CD4-positive, alpha-beta memory T cell (primary cell): Measurements from ENCODE around the gene ICAM2. TPM values are rescaled to one million over a fixed set of nuclear protein-coding genes. Genes with fewer than 3 reads are reported as not detected.

Experiments used
- CTCF ChIA-PET: fragments of 350-600 bp; sonication (Branson Sonifier 250); formaldehyde crosslinking; loops from one replicate; lab custom pipeline; 2021; ENCODE audit warnings: inconsistent platforms; ENCODE audit not compliant: partially characterized antibody; lab: Charles Lee
- POLR2A ChIA-PET: fragments of 350-600 bp; sonication (Branson Sonifier 250); formaldehyde crosslinking; loops from one replicate; lab custom pipeline; 2021; ENCODE audit not compliant: partially characterized antibody; lab: Charles Lee
- DNase-seq, 5 donors: peaks; one replicate each; pipeline versions ENCODE4 v3.0.0 to v3.0.0-alpha.2; 2020 to 2022; ENCODE audit warnings: mixed read lengths in 1 of 5
- H3K27ac ChIP-seq: one replicate; pipeline ENCODE4 v1.7.0; 2013; ENCODE audit warnings: low read depth, low read length
- H3K27me3 ChIP-seq: 2 replicates; pipeline ENCODE4 v1.7.0; 2013; ENCODE audit warnings: mild to moderate bottlenecking, low read length, moderate library complexity; ENCODE audit not compliant: insufficient read depth
- H3K36me3 ChIP-seq: 2 replicates; pipeline ENCODE4 v1.7.0; 2013; ENCODE audit warnings: mild to moderate bottlenecking, low read length, moderate library complexity; ENCODE audit not compliant: insufficient read depth
- H3K4me1 ChIP-seq: 2 replicates; pipeline ENCODE4 v1.7.0; 2013; ENCODE audit warnings: mild to moderate bottlenecking, low read length, moderate library complexity; ENCODE audit not compliant: insufficient read depth
- H3K4me3 ChIP-seq, 2 donors: one replicate each; pipeline ENCODE4 v1.7.0; 2013; ENCODE audit warnings: low read length in 2 of 2, mild to moderate bottlenecking in 1 of 2
- H3K9me3 ChIP-seq, 2 donors: one replicate each; pipeline ENCODE4 v1.7.0; 2013; ENCODE audit warnings: low read length in 2 of 2, control low read depth in 1 of 2; ENCODE audit not compliant: control insufficient read depth in 1 of 2
- H3K27ac Mint-ChIP-seq, 7 donors: one replicate each; pipeline ENCODE4 v1.8.0; 2020 to 2021; ENCODE audit warnings: mixed read lengths in 7 of 7, mild to moderate bottlenecking in 6 of 7, inconsistent platforms in 3 of 7, moderate library complexity in 3 of 7
- H3K27me3 Mint-ChIP-seq, 2 donors: one replicate each; pipeline ENCODE4 v1.8.0; 2020 to 2021; ENCODE audit warnings: mixed read lengths in 2 of 2
- H3K36me3 Mint-ChIP-seq, 2 donors: one replicate each; pipeline ENCODE4 v1.8.0; 2020 to 2021; ENCODE audit warnings: mixed read lengths in 2 of 2, inconsistent platforms in 1 of 2, mild to moderate bottlenecking in 1 of 2
- H3K4me1 Mint-ChIP-seq, 4 donors: one replicate each; pipeline ENCODE4 v1.8.0; 2020 to 2021; ENCODE audit warnings: mixed read lengths in 4 of 4, mild to moderate bottlenecking in 1 of 4
- H3K4me3 Mint-ChIP-seq, 8 donors: one replicate each; pipeline ENCODE4 v1.8.0; 2020 to 2021; ENCODE audit warnings: mixed read lengths in 8 of 8, mild to moderate bottlenecking in 7 of 8, moderate library complexity in 6 of 8, inconsistent platforms in 3 of 8
- H3K9me3 Mint-ChIP-seq, 8 donors: one replicate each; pipeline ENCODE4 v1.8.0; 2020 to 2021; ENCODE audit warnings: mixed read lengths in 8 of 8, mild to moderate bottlenecking in 5 of 8, inconsistent platforms in 3 of 8, moderate library complexity in 1 of 8
- intact Hi-C: fragments of 100-400 bp; cut with micrococcal nuclease; formaldehyde crosslinking; loops from one replicate; pipeline ENCODE4 v1.15.1; 2023
- polyA plus RNA-seq, 2 donors: library from polyadenylated mRNA; unstranded; fragments of 300-500 nt; fragmentation: Illumina TruSeq; gene quantifications; one replicate each; pipeline ENCODE4 v1.2.3, GENCODE V29; 2021
- total RNA-seq, 2 experiments: library from RNA; stranded (reverse); gene quantifications; one replicate each; pipeline ENCODE4 v1.2.3, GENCODE V29; 2021

Gene ICAM2
- total and polyA plus RNA-seq, 4 experiments from 2014 or later: 150 to 591 (median 285) TPM

DNA sequence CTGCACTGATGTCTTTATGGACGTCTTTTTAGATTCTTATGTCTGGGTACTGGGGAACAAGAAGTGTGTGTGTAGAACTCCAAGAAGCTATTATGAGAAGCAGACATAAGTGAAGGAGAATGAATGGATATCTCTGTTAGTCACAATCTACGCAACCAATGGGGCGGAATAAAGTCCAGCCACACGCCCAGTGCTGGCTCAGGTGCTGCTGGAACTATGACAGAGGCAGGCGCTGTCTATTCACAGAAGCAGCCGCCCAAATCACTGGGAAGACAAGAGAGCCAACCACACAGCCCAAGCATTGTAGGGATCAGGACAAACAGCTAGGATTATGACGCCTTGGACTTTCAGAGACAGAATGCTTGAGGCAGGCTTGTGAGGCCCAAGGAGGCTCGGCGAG is 43.9 kb upstream of the ICAM2 start:
- no peak overlapping the region for H3K4me3 ChIP-seq
- Mint-ChIP-seq H3K9me3 (peaks cover 0 to 15% (median 11%) of the 10 kb centered on the region in 8 donors), H3K27me3 (no peaks in the 10 kb centered on the region), H3K4me1 (peaks cover 48 to 95% (median 74%) of the 10 kb centered on the region in 4 donors), H3K4me3 (peak overlapping the region; percentile 67 to 92 (median 88)), H3K36me3 (peaks cover 86 to 91% of the 10 kb centered on the region in 2 donors), H3K27ac (peak overlapping the region; percentile 7 to 97 (median 93))
- no peak for DNase-seq
- H3K9me3 ChIP-seq: peaks cover 0 to 3% of the 10 kb centered on the region in 2 donors
- peak overlapping the region; percentile 41 for H3K27ac ChIP-seq
- H3K36me3 ChIP-seq: peaks cover 58% of the 10 kb centered on the region
- H3K27me3 ChIP-seq: no peaks in the 10 kb centered on the region
- CTCF ChIA-PET: interaction anchor here (0.6 to 10.1 kb wide), 19 partner anchors 11 to 153 kb away, joined by 3 to 153 read pairs (median 5); partner anchors contain the start of genes CSHL1, ERN1, GH1 and ICAM2
- POLR2A ChIA-PET: interaction anchor here (0.9 to 3.2 kb wide), 10 partner anchors 10 to 81 kb away, joined by 3 to 22 read pairs (median 6); partner anchors contain the start of gene ERN1
- peaks cover 89% of the 10 kb centered on the region for H3K4me1 ChIP-seq
- intact Hi-C loops: no loop called here

DNA sequence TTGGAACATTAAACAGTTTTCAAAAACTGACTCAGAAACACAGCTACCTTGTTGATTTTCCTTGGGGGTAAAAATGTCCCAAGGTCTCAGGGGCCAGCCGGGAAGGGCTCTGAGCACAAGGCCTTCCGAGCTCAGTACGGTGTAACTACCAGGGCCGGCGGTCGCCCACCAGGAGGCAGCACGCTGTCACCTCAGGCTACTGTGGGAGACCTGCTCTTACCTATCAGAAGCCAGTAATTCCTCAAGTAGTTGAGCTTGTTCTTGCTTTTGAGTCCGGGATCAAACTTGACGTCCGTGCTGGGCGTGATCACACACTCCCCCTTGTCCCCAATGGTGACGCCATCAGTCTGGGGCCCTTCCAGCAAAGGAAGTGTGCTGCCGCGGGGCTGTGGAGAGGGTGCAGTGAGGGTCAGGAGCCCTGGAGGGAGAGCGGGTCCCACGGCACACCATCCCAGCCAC is 43.4 kb upstream of the ICAM2 start:
- H3K27ac Mint-ChIP-seq: peak overlapping the region; percentile 7 to 97 (median 92)
- CTCF ChIA-PET: interaction anchor here (0.6 to 10.1 kb wide), 23 partner anchors 11 to 153 kb away, joined by 3 to 153 read pairs (median 4); partner anchors contain the start of genes CSHL1, ERN1, GH1 and ICAM2
- H3K4me1 Mint-ChIP-seq: peaks cover 48 to 100% (median 77%) of the 10 kb centered on the region in 4 donors
- Histone ChIP-seq H3K27me3 (no peaks in the 10 kb centered on the region), H3K36me3 (peaks cover 56% of the 10 kb centered on the region), H3K4me1 (peaks cover 89% of the 10 kb centered on the region), H3K9me3 (no peaks in the 10 kb centered on the region), H3K4me3 (no peak overlapping the region), H3K27ac (peak overlapping the region; percentile 41)
- H3K9me3 Mint-ChIP-seq: peaks cover 0 to 10% (median 5%) of the 10 kb centered on the region in 8 donors
- peaks cover 86 to 91% of the 10 kb centered on the region in 2 donors for H3K36me3 Mint-ChIP-seq
- no peaks in the 10 kb centered on the region for H3K27me3 Mint-ChIP-seq
- intact Hi-C loops: loop anchor here (1.0 kb wide), 1 partner anchor 70 kb away; no protein-coding TSS in a partner anchor
- POLR2A ChIA-PET: interaction anchor here (1.0 to 3.2 kb wide), 9 partner anchors 9 to 82 kb away, joined by 3 to 22 read pairs (median 7); partner anchors contain the start of gene ERN1
- peak; percentile 39 to 74 (median 54) for DNase-seq
- H3K4me3 Mint-ChIP-seq: peak overlapping the region; percentile 67 to 92 (median 88)

DNA sequence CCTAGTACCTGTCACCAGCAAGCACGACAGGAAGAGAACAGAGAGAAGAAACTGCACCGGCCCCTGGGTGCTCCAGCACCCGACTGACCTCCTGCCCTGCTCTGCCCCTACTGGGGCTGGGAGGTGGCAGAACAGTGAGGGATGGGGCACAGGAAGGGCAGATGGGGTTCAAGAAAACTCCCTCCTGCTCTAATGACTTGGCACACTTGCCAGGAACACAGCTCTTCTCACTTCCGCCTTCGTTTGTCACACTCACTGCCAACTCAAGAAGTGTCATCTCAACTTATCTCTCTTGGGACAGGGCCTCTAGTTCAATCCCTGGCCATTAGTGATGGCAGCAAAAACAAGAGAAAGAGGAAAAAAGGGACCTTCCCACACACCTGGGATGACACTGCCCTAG is 42.7 kb upstream of the ICAM2 start:
- peak overlapping the region; percentile 27 to 92 (median 84) for H3K4me3 Mint-ChIP-seq
- no peak overlapping the region for H3K4me3 ChIP-seq
- no peaks in the 10 kb centered on the region for H3K27me3 ChIP-seq
- peaks cover 54% of the 10 kb centered on the region for H3K36me3 ChIP-seq
- H3K27ac ChIP-seq: peak overlapping the region; percentile 41
- no peaks in the 10 kb centered on the region for H3K9me3 ChIP-seq
- peak overlapping the region; percentile 59 to 94 (median 90) for H3K27ac Mint-ChIP-seq
- no peak for DNase-seq
- H3K4me1 ChIP-seq: peaks cover 82% of the 10 kb centered on the region
- H3K36me3 Mint-ChIP-seq: peaks cover 86 to 91% of the 10 kb centered on the region in 2 donors
- H3K9me3 Mint-ChIP-seq: peaks cover 0 to 5% (median 0%) of the 10 kb centered on the region in 8 donors
- H3K4me1 Mint-ChIP-seq: peaks cover 48 to 100% (median 75%) of the 10 kb centered on the region in 4 donors
- intact Hi-C loops: loop anchor here (1.0 kb wide), 1 partner anchor 70 kb away; no protein-coding TSS in a partner anchor
- ChIA-PET CTCF (interaction anchor here (0.8 to 10.1 kb wide), 18 partner anchors 10 to 152 kb away, joined by 3 to 153 read pairs (median 5); partner anchors contain the start of genes CSHL1, ERN1, GH1 and ICAM2), POLR2A (interaction anchor here (1.2 to 3.2 kb wide), 8 partner anchors 9 to 83 kb away, joined by 3 to 22 read pairs (median 8); partner anchors contain the start of gene ERN1)
- no peaks in the 10 kb centered on the region for H3K27me3 Mint-ChIP-seq

DNA sequence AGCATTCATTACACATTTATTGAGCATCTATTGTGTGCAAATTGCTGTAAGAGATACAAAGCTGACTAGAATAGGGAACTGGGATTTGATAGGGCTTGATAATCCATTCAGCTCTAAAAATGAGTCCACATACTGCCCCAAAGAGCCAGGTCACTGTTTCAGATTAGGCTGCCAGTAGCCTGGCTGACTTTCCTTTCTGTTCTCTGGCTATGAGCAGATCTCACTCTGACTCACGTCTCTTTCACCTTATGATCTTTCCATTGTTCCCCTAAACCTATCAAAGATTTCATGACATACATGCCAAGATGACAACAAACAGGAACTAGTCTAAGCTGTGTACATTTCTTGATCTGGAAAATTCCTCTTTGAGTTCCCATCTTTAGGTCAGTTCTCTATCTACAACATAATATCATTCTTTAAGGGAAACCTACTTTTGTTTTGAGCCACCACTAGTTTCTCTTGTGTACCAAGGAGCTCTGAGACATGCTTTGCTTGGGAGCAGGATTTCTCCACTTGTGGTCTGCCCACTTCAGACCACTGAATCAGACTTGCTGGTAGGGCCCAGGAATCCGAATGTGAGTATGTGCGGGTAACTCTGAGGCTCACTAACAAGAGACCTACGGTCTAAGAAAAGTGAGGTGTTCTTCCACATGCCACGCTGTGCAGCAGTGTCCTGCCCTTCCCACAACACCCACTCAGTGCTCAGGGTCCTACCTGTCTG is 40.9 kb upstream of the ICAM2 start:
- Mint-ChIP-seq H3K27me3 (no peaks in the 10 kb centered on the region), H3K36me3 (peaks cover 90% of the 10 kb centered on the region in 2 donors), H3K9me3 (peaks cover 0 to 5% (median 0%) of the 10 kb centered on the region in 8 donors), H3K27ac (peak overlapping the region in 6 of 7 donors; percentile 68 to 94 (median 84)), H3K4me3 (peak overlapping the region in 5 of 8 donors; percentile 7 to 67 (median 39)), H3K4me1 (peaks cover 44 to 100% (median 72%) of the 10 kb centered on the region in 4 donors)
- peak in 1 of 5 donors; percentile 56 for DNase-seq
- ChIA-PET POLR2A (interaction anchor here (1.1 to 3.0 kb wide), 6 partner anchors 11 to 70 kb away, joined by 3 to 22 read pairs (median 6); partner anchors contain the start of gene ERN1), CTCF (interaction anchor here (0.9 to 10.1 kb wide), 7 partner anchors 9 to 156 kb away, joined by 3 to 153 read pairs (median 4); partner anchors contain the start of gene ERN1)
- peaks cover 81% of the 10 kb centered on the region for H3K4me1 ChIP-seq
- H3K27me3 ChIP-seq: no peaks in the 10 kb centered on the region
- H3K27ac ChIP-seq: peak overlapping the region; percentile 30
- H3K36me3 ChIP-seq: peaks cover 57% of the 10 kb centered on the region
- intact Hi-C loops: no loop called here
- no peaks in the 10 kb centered on the region for H3K9me3 ChIP-seq
- H3K4me3 ChIP-seq: no peak overlapping the region

DNA sequence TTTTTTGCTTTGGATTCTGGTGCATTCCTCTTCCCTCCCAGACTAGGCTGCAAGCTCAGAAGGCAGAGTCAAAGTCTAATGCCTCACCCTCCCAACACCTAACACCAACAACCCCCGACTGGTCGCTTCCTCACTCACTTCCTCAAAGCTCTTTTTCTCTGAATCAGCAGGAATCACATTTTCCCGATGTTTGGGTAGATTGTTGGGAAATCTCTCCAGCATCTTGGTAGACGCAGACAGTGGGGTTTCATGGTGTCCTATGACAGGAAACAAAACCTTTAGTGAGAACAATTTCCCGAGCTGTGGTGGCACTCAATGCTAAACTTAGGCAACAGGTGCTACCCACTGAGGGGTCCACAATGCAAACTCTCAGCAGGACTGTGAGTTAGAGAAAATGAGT is 39.9 kb upstream of the ICAM2 start:
- peak overlapping the region; percentile 11 for H3K27ac ChIP-seq

DNA sequence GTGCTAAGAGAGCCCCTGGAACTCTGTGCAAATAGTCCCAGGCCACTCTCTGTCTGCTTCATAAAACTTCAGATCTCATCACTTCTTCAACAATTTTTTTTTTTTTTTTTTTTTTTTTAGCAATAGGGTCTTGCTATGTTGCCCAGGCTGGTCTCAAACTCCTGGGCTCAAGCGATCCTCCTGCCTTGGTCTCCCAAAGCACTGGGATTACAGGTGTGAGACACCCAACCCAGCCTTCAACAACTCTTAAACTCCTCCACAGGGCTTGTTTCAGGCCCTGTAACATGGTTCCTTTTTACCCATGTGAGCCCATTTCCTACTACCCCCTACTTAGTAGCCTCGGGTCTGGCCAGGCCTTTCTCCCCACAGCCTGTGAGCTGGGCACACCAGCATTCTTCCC is 39.3 kb upstream of the ICAM2 start:
- ChIA-PET POLR2A (interaction anchor here (0.6 to 2.3 kb wide), 5 partner anchors 9 to 87 kb away, joined by 3 to 11 read pairs (median 5); partner anchors contain the start of gene ERN1), CTCF (interaction anchor here (2.4 to 10.1 kb wide), 2 partner anchors 31 to 72 kb away, joined by 10 to 153 read pairs; partner anchors contain the start of gene ERN1)
- Histone ChIP-seq H3K27ac (peak overlapping the region; percentile 11), H3K4me3 (no peak overlapping the region), H3K4me1 (peaks cover 73% of the 10 kb centered on the region), H3K9me3 (no peaks in the 10 kb centered on the region), H3K27me3 (no peaks in the 10 kb centered on the region), H3K36me3 (peaks cover 60% of the 10 kb centered on the region)
- H3K27me3 Mint-ChIP-seq: no peaks in the 10 kb centered on the region
- DNase-seq: no peak
- intact Hi-C loops: no loop called here
- H3K4me1 Mint-ChIP-seq: peaks cover 43 to 99% (median 70%) of the 10 kb centered on the region in 4 donors
- peaks cover 0 to 5% (median 0%) of the 10 kb centered on the region in 8 donors for H3K9me3 Mint-ChIP-seq
- peaks cover 82 to 93% of the 10 kb centered on the region in 2 donors for H3K36me3 Mint-ChIP-seq
- H3K27ac Mint-ChIP-seq: peak overlapping the region; percentile 70 to 87 (median 82)
- peak overlapping the region in 4 of 8 donors; percentile 27 to 82 (median 50) for H3K4me3 Mint-ChIP-seq

More for the DNA sequence above, 39.9 kb upstream of the ICAM2 start:
- Histone ChIP-seq H3K4me1 (peaks cover 79% of the 10 kb centered on the region), H3K36me3 (peaks cover 58% of the 10 kb centered on the region), H3K4me3 (no peak overlapping the region), H3K9me3 (no peaks in the 10 kb centered on the region), H3K27me3 (no peaks in the 10 kb centered on the region)
- Mint-ChIP-seq H3K27me3 (no peaks in the 10 kb centered on the region), H3K4me3 (peak overlapping the region in 6 of 8 donors; percentile 10 to 82 (median 47)), H3K9me3 (peaks cover 0 to 5% (median 0%) of the 10 kb centered on the region in 8 donors), H3K36me3 (peaks cover 82 to 93% of the 10 kb centered on the region in 2 donors), H3K4me1 (peaks cover 43 to 100% (median 72%) of the 10 kb centered on the region in 4 donors), H3K27ac (peak overlapping the region; percentile 71 to 92 (median 82))
- ChIA-PET POLR2A (interaction anchor here (1.0 to 2.3 kb wide), 4 partner anchors 10 to 86 kb away, joined by 5 to 11 read pairs (median 6); partner anchors contain the start of gene ERN1), CTCF (interaction anchor here (0.7 to 10.1 kb wide), 6 partner anchors 9 to 155 kb away, joined by 3 to 153 read pairs (median 4); partner anchors contain the start of gene ERN1)
- no peak for DNase-seq
- intact Hi-C loops: no loop called here
